ENCODE data around the gene WDHD1.
A peak's percentile ranks its signal among the peaks of the same experiment; 100 is the strongest.
"Not testable (repeated sequence)": the region's sequence is repeated elsewhere in the genome, so short reads cannot be mapped to it uniquely, and the experiment has no call there.

The WDHD1 gene

GRCh38 chr14:54918427-54918826 lies 108.5 kb downstream of the WDHD1 start:
- Mint-ChIP-seq H3K9me3 (no peaks in the 10 kb centered on the region), H3K27ac (no peak overlapping the region), H3K36me3 (no peaks in the 10 kb centered on the region), H3K27me3 (no peaks in the 10 kb centered on the region), H3K4me1 (no peaks in the 10 kb centered on the region), H3K4me3 (no peak overlapping the region)
- ATAC-seq, result no peak

GRCh38 chr14:54916101-54916500 lies 110.8 kb downstream of the WDHD1 start:
- Mint-ChIP-seq H3K4me1 (no peaks in the 10 kb centered on the region), H3K27ac (no peak overlapping the region), H3K27me3 (no peaks in the 10 kb centered on the region), H3K9me3 (no peaks in the 10 kb centered on the region), H3K4me3 (no peak overlapping the region), H3K36me3 (no peaks in the 10 kb centered on the region)
- no peak for ATAC-seq

- no peaks in the 10 kb centered on the region for H3K27me3 Mint-ChIP-seq
- H3K27ac Mint-ChIP-seq, result no peak overlapping the region
- H3K9me3 Mint-ChIP-seq, result no peaks in the 10 kb centered on the region
Measured at GRCh38 chr14:54909817-54910558, 116.9 kb downstream of the WDHD1 start.

GRCh38 chr14:54908973-54909372 lies 117.9 kb downstream of the WDHD1 start:
- H3K36me3 Mint-ChIP-seq, H3K4me3 Mint-ChIP-seq, H3K4me1 Mint-ChIP-seq, H3K9me3 Mint-ChIP-seq, H3K27ac Mint-ChIP-seq, ATAC-seq, H3K27me3 Mint-ChIP-seq: not testable (repeated sequence)

More at GRCh38 chr14:54909817-54910558, 116.9 kb downstream of the WDHD1 start:
- H3K36me3 Mint-ChIP-seq, result no peaks in the 10 kb centered on the region
- H3K4me1 Mint-ChIP-seq, result peaks cover 6% of the 10 kb centered on the region
- no peak for ATAC-seq
- no peak overlapping the region for H3K4me3 Mint-ChIP-seq

- H3K27ac Mint-ChIP-seq, result no peak overlapping the region
- no peaks in the 10 kb centered on the region for H3K27me3 Mint-ChIP-seq
- no peaks in the 10 kb centered on the region for H3K36me3 Mint-ChIP-seq
- peaks cover 6% of the 10 kb centered on the region for H3K4me1 Mint-ChIP-seq
- H3K4me3 Mint-ChIP-seq, result no peak overlapping the region
- no peak for ATAC-seq
- no peaks in the 10 kb centered on the region for H3K9me3 Mint-ChIP-seq
Measured at GRCh38 chr14:54908190-54908589, 118.7 kb downstream of the WDHD1 start.

GRCh38 chr14:54906075-54906474 lies 120.8 kb downstream of the WDHD1 start:
- no peaks in the 10 kb centered on the region for H3K27me3 Mint-ChIP-seq
- no peaks in the 10 kb centered on the region for H3K9me3 Mint-ChIP-seq
- H3K27ac Mint-ChIP-seq, result no peak overlapping the region

GRCh38 chr14:54902521-54903420 lies 124.1 kb downstream of the WDHD1 start, which contains the start of gene GCH1:
Gene GCH1 (minus strand): TSS chr14:54902826. CDS start chr14:54902663, 163 bp downstream.
- no peaks in the 10 kb centered on the region for H3K9me3 Mint-ChIP-seq
- H3K27me3 Mint-ChIP-seq, result no peaks in the 10 kb centered on the region

More at GRCh38 chr14:54906075-54906474, 120.8 kb downstream of the WDHD1 start:
- no peak for ATAC-seq
- Mint-ChIP-seq H3K36me3 (no peaks in the 10 kb centered on the region), H3K4me3 (no peak overlapping the region), H3K4me1 (peaks cover 9% of the 10 kb centered on the region)

GRCh38 chr14:54902143-54902520 lies 124.8 kb downstream of the WDHD1 start:
- H3K36me3 Mint-ChIP-seq, result no peaks in the 10 kb centered on the region
- peak overlapping the region; percentile 78 for H3K27ac Mint-ChIP-seq
- no peaks in the 10 kb centered on the region for H3K27me3 Mint-ChIP-seq
- ATAC-seq, result peak; percentile 81
- H3K4me1 Mint-ChIP-seq, result peaks cover 11% of the 10 kb centered on the region
- H3K4me3 Mint-ChIP-seq, result peak overlapping the region; percentile 90
- no peaks in the 10 kb centered on the region for H3K9me3 Mint-ChIP-seq

More at GRCh38 chr14:54902521-54903420, 124.1 kb downstream of the WDHD1 start, which contains the start of gene GCH1:
- H3K36me3 Mint-ChIP-seq, result no peaks in the 10 kb centered on the region
- peak; percentile 96 for ATAC-seq
- peak within 1 kb of the TSS; percentile 78 for H3K27ac Mint-ChIP-seq
- peaks cover 12% of the 10 kb centered on the region for H3K4me1 Mint-ChIP-seq
- H3K4me3 Mint-ChIP-seq, result peak within 1 kb of the TSS; percentile 90

GRCh38 chr14:54901380-54902142 lies 125.3 kb downstream of the WDHD1 start:
- peaks cover 11% of the 10 kb centered on the region for H3K4me1 Mint-ChIP-seq
- peak overlapping the region; percentile 90 for H3K4me3 Mint-ChIP-seq
- H3K9me3 Mint-ChIP-seq, result no peaks in the 10 kb centered on the region
- H3K36me3 Mint-ChIP-seq, result no peaks in the 10 kb centered on the region
- ATAC-seq, result no peak
- H3K27ac Mint-ChIP-seq, result peak overlapping the region; percentile 78
- H3K27me3 Mint-ChIP-seq, result no peaks in the 10 kb centered on the region

GRCh38 chr14:54899573-54899972 lies 127.3 kb downstream of the WDHD1 start:
- ATAC-seq, result no peak
- H3K27ac Mint-ChIP-seq, result no peak overlapping the region
- no peaks in the 10 kb centered on the region for H3K27me3 Mint-ChIP-seq
- H3K4me1 Mint-ChIP-seq, result peaks cover 23% of the 10 kb centered on the region
- H3K9me3 Mint-ChIP-seq, result no peaks in the 10 kb centered on the region
- no peaks in the 10 kb centered on the region for H3K36me3 Mint-ChIP-seq
- no peak overlapping the region for H3K4me3 Mint-ChIP-seq

GRCh38 chr14:54897809-54898555 lies 128.9 kb downstream of the WDHD1 start:
- H3K4me1 Mint-ChIP-seq, result peaks cover 30% of the 10 kb centered on the region
- not testable (repeated sequence) for H3K27me3 Mint-ChIP-seq, H3K27ac Mint-ChIP-seq, H3K4me3 Mint-ChIP-seq, H3K36me3 Mint-ChIP-seq, H3K9me3 Mint-ChIP-seq, ATAC-seq

GRCh38 chr14:54895683-54896082 lies 131.2 kb downstream of the WDHD1 start:
- peaks cover 28% of the 10 kb centered on the region for H3K4me1 Mint-ChIP-seq
- H3K27me3 Mint-ChIP-seq, result no peaks in the 10 kb centered on the region
- no peaks in the 10 kb centered on the region for H3K36me3 Mint-ChIP-seq
- no peak overlapping the region for H3K27ac Mint-ChIP-seq
- ATAC-seq, result no peak
- no peak overlapping the region for H3K4me3 Mint-ChIP-seq
- H3K9me3 Mint-ChIP-seq, result no peaks in the 10 kb centered on the region

- Mint-ChIP-seq H3K27me3 (no peaks in the 10 kb centered on the region), H3K4me1 (peaks cover 29% of the 10 kb centered on the region), H3K27ac (no peak overlapping the region), H3K9me3 (no peaks in the 10 kb centered on the region), H3K4me3 (no peak overlapping the region), H3K36me3 (no peaks in the 10 kb centered on the region)
- no peak for ATAC-seq
Measured at GRCh38 chr14:54894995-54895394, 131.9 kb downstream of the WDHD1 start.

GRCh38 chr14:54893151-54893760 lies 133.6 kb downstream of the WDHD1 start:
- Mint-ChIP-seq H3K9me3 (no peaks in the 10 kb centered on the region), H3K4me1 (peaks cover 38% of the 10 kb centered on the region), H3K36me3 (no peaks in the 10 kb centered on the region), H3K27me3 (no peaks in the 10 kb centered on the region), H3K4me3 (no peak overlapping the region), H3K27ac (no peak overlapping the region)
- no peak for ATAC-seq
